HG02623 (cell line): Measurements from ENCODE around the gene CD4.

Experiments
- ATAC-seq: cut with Tn5 transposase; IDR thresholded peaks from one replicate; pipeline ENCODE4 v1.9.1; 2021; ENCODE audit warnings: moderate library complexity; ENCODE audit not compliant: unreplicated experiment

The CD4 gene

GRCh38 chr12:6765048-6765633, 24.2 kb upstream of the CD4 start:
- ATAC-seq, result no peak

GRCh38 chr12:6765634-6766581, 23.4 kb upstream of the CD4 start, which contains the start of gene PTMS:
PTMS (plus strand) TSS chr12:6766363; CDS start chr12:6766706, 343 bp downstream.
- ATAC-seq, result peak; percentile 16

- ATAC-seq, result peak; percentile 51
Observed at GRCh38 chr12:6766651-6767349, 22.5 kb upstream of the CD4 start.

GRCh38 chr12:6767353-6768319, 21.7 kb upstream of the CD4 start:
- ATAC-seq, result no peak

GRCh38 chr12:6768437-6768914, 20.9 kb upstream of the CD4 start:
- ATAC-seq, result no peak

GRCh38 chr12:6768990-6769389, 20.3 kb upstream of the CD4 start:
- ATAC-seq, result no peak

- no peak for ATAC-seq
Observed at GRCh38 chr12:6769666-6770065, 19.7 kb upstream of the CD4 start.

- ATAC-seq, result no peak
Observed at GRCh38 chr12:6770094-6770493, 19.2 kb upstream of the CD4 start.

GRCh38 chr12:6770600-6770999, 18.7 kb upstream of the CD4 start:
- ATAC-seq, result no peak

GRCh38 chr12:6771091-6771495, 18.2 kb upstream of the CD4 start:
- ATAC-seq, result no peak

- ATAC-seq, result no peak
Observed at GRCh38 chr12:6771509-6772330, 17.6 kb upstream of the CD4 start.

- ATAC-seq, result no peak
Observed at GRCh38 chr12:6772331-6772695, 17.0 kb upstream of the CD4 start, which contains the start of gene LAG3. LAG3 (plus strand) TSS chr12:6772520; CDS start chr12:6772853, 333 bp downstream.

- ATAC-seq, result no peak
Observed at GRCh38 chr12:6772726-6773589, 16.4 kb upstream of the CD4 start.

- no peak for ATAC-seq
Observed at GRCh38 chr12:6773590-6774351, 15.6 kb upstream of the CD4 start.

GRCh38 chr12:6774499-6775062, 14.7 kb upstream of the CD4 start:
- ATAC-seq, result no peak

GRCh38 chr12:6775185-6776174, 13.8 kb upstream of the CD4 start:
- no peak for ATAC-seq
